NCI-H187 (cell line): ENCODE results near the gene FLT1.

Source experiments
- DNase-seq, 2 experiments: peaks; one replicate each; lab custom pipeline; 2025; lab: John Stamatoyannopoulos, UW

Gene FLT1

GRCh38 chr13:28384789-28385188, 110.1 kb downstream of the FLT1 start:
- DNase-seq = no peak

- no peak for DNase-seq
These were observed 114.6 kb downstream of the FLT1 start for GRCh38 chr13:28380319-28380718.

- DNase-seq = no peak
These were observed 115.4 kb downstream of the FLT1 start for GRCh38 chr13:28379371-28380083.

GRCh38 chr13:28376604-28377003, 118.3 kb downstream of the FLT1 start:
- DNase-seq = peak in 1 of 2 experiments; percentile 8

- DNase-seq = no peak
These were observed 119.5 kb downstream of the FLT1 start for GRCh38 chr13:28375250-28375930.

- DNase-seq = no peak
These were observed 121.1 kb downstream of the FLT1 start for GRCh38 chr13:28373810-28374209.

GRCh38 chr13:28370448-28370847, 124.5 kb downstream of the FLT1 start:
- DNase-seq = no peak

- DNase-seq = no peak
These were observed 136.2 kb downstream of the FLT1 start for GRCh38 chr13:28358708-28359107.

- DNase-seq = no peak
These were observed 137.0 kb downstream of the FLT1 start for GRCh38 chr13:28357911-28358433.

GRCh38 chr13:28357247-28357825, 137.6 kb downstream of the FLT1 start:
- no peak for DNase-seq

- DNase-seq = no peak
These were observed 138.3 kb downstream of the FLT1 start for GRCh38 chr13:28356561-28357021.

GRCh38 chr13:28355822-28356371, 139.0 kb downstream of the FLT1 start:
- DNase-seq = no peak

GRCh38 chr13:28355046-28355821, 139.7 kb downstream of the FLT1 start:
- no peak for DNase-seq

GRCh38 chr13:28353679-28354078, 141.2 kb downstream of the FLT1 start:
- DNase-seq = no peak

GRCh38 chr13:28349907-28350654, 144.8 kb downstream of the FLT1 start:
- DNase-seq = no peak

GRCh38 chr13:28349371-28349770, 145.6 kb downstream of the FLT1 start:
- no peak for DNase-seq

- DNase-seq = no peak
These were observed 147.2 kb downstream of the FLT1 start for GRCh38 chr13:28347456-28348371.

GRCh38 chr13:28346154-28346553, 148.8 kb downstream of the FLT1 start:
- DNase-seq = no peak

- DNase-seq = no peak
These were observed 150.8 kb downstream of the FLT1 start for GRCh38 chr13:28344163-28344562.

GRCh38 chr13:28342251-28342650, 152.7 kb downstream of the FLT1 start:
- no peak for DNase-seq
